Keratinocyte (primary cell): Measurements from ENCODE around the gene CHD2. TPM values are rescaled to one million over a fixed set of nuclear protein-coding genes. Genes with fewer than 3 reads are reported as not detected.

Experiments used
- DNase-seq: peaks from one replicate; pipeline ENCODE4 v3.0.0-alpha.2; 2011; ENCODE audit warnings: low read depth, missing footprints, low spot score
- FAIRE-seq: peaks from 2 replicates; lab custom pipeline; 2011; peaks lifted over from hg19 to GRCh38; lab: Jason Lieb, UNC
- H2AFZ ChIP-seq: 2 replicates; pipeline ENCODE4 v1.6.0; 2012; ENCODE audit warnings: low read length, control low read depth, inconsistent platforms; ENCODE audit not compliant: control insufficient read depth
- H3K27ac ChIP-seq: 2 replicates; pipeline ENCODE4 v1.5.1; 2011; ENCODE audit warnings: low read length; ENCODE audit not compliant: control insufficient read depth, insufficient read depth
- H3K27me3 ChIP-seq: 3 replicates; pipeline ENCODE4 v1.6.0; 2011; ENCODE audit warnings: low read length; ENCODE audit not compliant: control insufficient read depth, insufficient read depth; ENCODE audit errors: extremely low read depth
- H3K36me3 ChIP-seq, 2 experiments: 2 replicates in 1 of 2; 3 replicates in 1 of 2; pipeline ENCODE4 v1.5.1; 2011; ENCODE audit warnings: low read length in 2 of 2, mild to moderate bottlenecking in 1 of 2; ENCODE audit not compliant: control insufficient read depth in 2 of 2, insufficient read depth in 2 of 2; ENCODE audit errors: extremely low read depth in 1 of 2
- H3K4me1 ChIP-seq: 3 replicates; pipeline ENCODE4 v1.5.1; 2011; ENCODE audit warnings: low read length; ENCODE audit not compliant: control insufficient read depth, insufficient read depth; ENCODE audit errors: extremely low read depth
- H3K4me2 ChIP-seq: 3 replicates; pipeline ENCODE4 v1.6.0; 2011; ENCODE audit warnings: low read depth, low read length; ENCODE audit not compliant: control insufficient read depth, insufficient read depth; ENCODE audit errors: extremely low read depth
- H3K4me3 ChIP-seq, 3 experiments: fragments of 200-600 bp in 1 of 3; sonication (generic) in 1 of 3; 2 replicates in 2 of 3; 3 replicates in 1 of 3; pipeline ENCODE4 v1.5.1; 2011 to 2016; ENCODE audit warnings: low read length in 3 of 3, mild to moderate bottlenecking in 3 of 3, control low read depth in 2 of 3, inconsistent platforms in 1 of 3, low read depth in 1 of 3, mixed read lengths in 1 of 3, mixed run types in 1 of 3, moderate library complexity in 1 of 3; ENCODE audit not compliant: control insufficient read depth in 2 of 3, insufficient read depth in 2 of 3; ENCODE audit errors: extremely low read depth in 1 of 3
- H3K79me2 ChIP-seq: 2 replicates; pipeline ENCODE4 v1.6.0; 2012; ENCODE audit warnings: low read length; ENCODE audit not compliant: control insufficient read depth, insufficient read depth
- H3K9ac ChIP-seq: 3 replicates; pipeline ENCODE4 v1.6.0; 2011; ENCODE audit warnings: low read length; ENCODE audit not compliant: control insufficient read depth, insufficient read depth; ENCODE audit errors: extremely low read depth
- H3K9me1 ChIP-seq: 3 replicates; pipeline ENCODE4 v1.6.0; 2011; ENCODE audit warnings: low read length; ENCODE audit not compliant: control insufficient read depth, insufficient read depth; ENCODE audit errors: extremely low read depth
- H3K9me3 ChIP-seq: 2 replicates; pipeline ENCODE4 v1.5.1; 2012; ENCODE audit warnings: low read depth, low read length; ENCODE audit not compliant: control insufficient read depth
- H4K20me1 ChIP-seq: 3 replicates; pipeline ENCODE4 v1.6.0; 2011; ENCODE audit warnings: low read length; ENCODE audit not compliant: control insufficient read depth, insufficient read depth; ENCODE audit errors: extremely low read depth
- EZH2 ChIP-seq: IDR thresholded peaks from one replicate; pipeline ENCODE4 v1.6.1; 2012; ENCODE audit warnings: inconsistent platforms, mild to moderate bottlenecking, low read length, moderate library complexity
- dilution Hi-C: fragments of 300-500 bp; cut with MboI; formaldehyde crosslinking; loops from one replicate; pipeline ENCODE4 v1.7.0; 2020; ENCODE audit warnings: low sequenced_read_pairs; ENCODE audit not compliant: extremely low pct_ligation_motif_present
- polyA plus RNA-seq, 5 experiments: library from polyadenylated mRNA; depleted of rRNA in 3 of 5; stranded (reverse) in 3 of 5; stranded (forward) in 1 of 5; unstranded in 1 of 5; fragments of >200 nt; gene quantifications; 1 replicate in 1 of 5; 2 replicates in 3 of 5; 3 replicates in 1 of 5; pipeline versions ENCODE4 v1.2.1 to v1.2.3, GENCODE V29; 2011 to 2012; ENCODE audit warnings: missing spikeins in 2 of 5, low read depth in 1 of 5, low replicate concordance in 1 of 5
- TF ChIP-seq, protein P1 (sequence below), 3 experiments: IDR thresholded peaks in 1 of 3; conservative IDR thresholded peaks in 1 of 3; optimal IDR thresholded peaks in 1 of 3; 2 replicates in 2 of 3; 3 replicates in 1 of 3; pipeline versions ENCODE3 to v1.5.1; 2011; ENCODE audit warnings: low read length in 3 of 3, mild to moderate bottlenecking in 3 of 3, moderate library complexity in 2 of 3, control low read depth in 1 of 3, inconsistent platforms in 1 of 3; ENCODE audit not compliant: insufficient read depth in 2 of 3; ENCODE audit errors: extremely low read depth in 1 of 3

The CHD2 gene
- polyA plus RNA-seq, 1 donor (not counting 4 experiments of a cell fraction or from before 2014, with no cell fraction given) = 62.0 TPM

DNA sequence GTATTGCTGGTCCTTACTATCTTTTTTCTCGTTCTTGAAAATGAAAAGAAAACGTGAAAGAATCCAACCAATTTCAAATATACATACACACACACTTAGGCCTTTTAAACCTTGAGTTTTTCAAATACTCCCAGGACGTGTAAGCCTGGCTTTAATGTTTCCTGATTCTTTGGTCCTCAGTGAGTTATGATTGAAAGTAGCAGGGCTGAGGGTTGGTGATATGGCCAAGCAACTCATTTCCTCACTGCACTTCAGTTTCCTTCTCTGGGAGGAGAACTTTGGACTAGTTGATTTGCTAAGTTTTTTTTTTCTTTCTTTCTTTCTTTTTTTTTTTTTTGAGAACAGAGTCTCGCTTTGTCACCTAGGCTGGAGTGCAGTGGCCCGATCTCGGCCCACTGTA is 34.6 kb downstream of the CHD2 start:
- peaks cover 39 to 58% of the 10 kb centered on the region in 2 experiments for H3K36me3 ChIP-seq
- H3K9me3 ChIP-seq = no peaks in the 10 kb centered on the region
- no peak for DNase-seq
- FAIRE-seq = no peak
- no peak overlapping the region for H3K27ac ChIP-seq
- no peak overlapping the region for H3K4me3 ChIP-seq
- peaks cover 9% of the 10 kb centered on the region for H3K4me1 ChIP-seq
- peaks cover 67% of the 10 kb centered on the region for H3K79me2 ChIP-seq
- H3K9ac ChIP-seq = no peak overlapping the region
- no peaks in the 10 kb centered on the region for H3K27me3 ChIP-seq
- dilution Hi-C loops = no loop called here
- H4K20me1 ChIP-seq = peaks cover 10% of the 10 kb centered on the region
- TF ChIP-seq, protein P1, sequence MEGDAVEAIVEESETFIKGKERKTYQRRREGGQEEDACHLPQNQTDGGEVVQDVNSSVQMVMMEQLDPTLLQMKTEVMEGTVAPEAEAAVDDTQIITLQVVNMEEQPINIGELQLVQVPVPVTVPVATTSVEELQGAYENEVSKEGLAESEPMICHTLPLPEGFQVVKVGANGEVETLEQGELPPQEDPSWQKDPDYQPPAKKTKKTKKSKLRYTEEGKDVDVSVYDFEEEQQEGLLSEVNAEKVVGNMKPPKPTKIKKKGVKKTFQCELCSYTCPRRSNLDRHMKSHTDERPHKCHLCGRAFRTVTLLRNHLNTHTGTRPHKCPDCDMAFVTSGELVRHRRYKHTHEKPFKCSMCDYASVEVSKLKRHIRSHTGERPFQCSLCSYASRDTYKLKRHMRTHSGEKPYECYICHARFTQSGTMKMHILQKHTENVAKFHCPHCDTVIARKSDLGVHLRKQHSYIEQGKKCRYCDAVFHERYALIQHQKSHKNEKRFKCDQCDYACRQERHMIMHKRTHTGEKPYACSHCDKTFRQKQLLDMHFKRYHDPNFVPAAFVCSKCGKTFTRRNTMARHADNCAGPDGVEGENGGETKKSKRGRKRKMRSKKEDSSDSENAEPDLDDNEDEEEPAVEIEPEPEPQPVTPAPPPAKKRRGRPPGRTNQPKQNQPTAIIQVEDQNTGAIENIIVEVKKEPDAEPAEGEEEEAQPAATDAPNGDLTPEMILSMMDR (optimal IDR thresholded peaks at IDR 0.05 in 1 of 3, IDR thresholded peaks at IDR 0.05 in 1 of 3, conservative IDR thresholded peaks at IDR 0.05 in 1 of 3; ENCODE audit: extremely low read depth in 1 of 3, insufficient read depth in 2 of 3, low read length in 3 of 3) = no peak
- TF ChIP-seq EZH2 = no peak
- no peak overlapping the region for H2AFZ ChIP-seq
- H3K9me1 ChIP-seq = no peaks in the 10 kb centered on the region
- no peak overlapping the region for H3K4me2 ChIP-seq

DNA sequence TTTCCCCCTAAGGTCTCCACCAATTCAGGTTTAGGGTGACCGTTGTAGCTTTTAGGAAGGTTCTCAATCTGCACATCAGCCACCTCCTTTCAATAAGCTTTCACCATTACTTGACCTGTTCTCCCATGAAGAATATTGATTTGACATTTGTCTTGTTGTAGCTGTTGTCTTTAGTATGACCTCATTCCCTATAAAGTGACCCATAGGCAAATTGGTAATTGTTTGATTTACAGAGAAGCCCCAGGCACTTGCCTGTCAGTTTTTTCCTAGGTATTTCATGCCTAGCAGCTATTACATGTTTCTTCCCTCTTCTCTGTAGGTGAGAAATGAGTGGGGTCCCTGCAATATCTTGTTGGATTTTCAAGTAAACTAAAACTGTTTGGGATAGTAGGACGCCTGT is 36.0 kb downstream of the CHD2 start:
- Histone ChIP-seq H3K27ac (no peak overlapping the region), H2AFZ (no peak overlapping the region), H3K4me3 (no peak overlapping the region), H3K9ac (no peak overlapping the region), H3K9me3 (no peaks in the 10 kb centered on the region), H3K27me3 (no peaks in the 10 kb centered on the region), H4K20me1 (peaks cover 5% of the 10 kb centered on the region), H3K4me1 (no peaks in the 10 kb centered on the region), H3K79me2 (peaks cover 58% of the 10 kb centered on the region), H3K36me3 (peaks cover 35 to 57% of the 10 kb centered on the region in 2 experiments), H3K4me2 (no peak overlapping the region), H3K9me1 (no peaks in the 10 kb centered on the region)
- no peak for FAIRE-seq
- dilution Hi-C loops = no loop called here
- TF ChIP-seq EZH2 = no peak
- TF ChIP-seq, protein P1 (optimal IDR thresholded peaks at IDR 0.05 in 1 of 3, IDR thresholded peaks at IDR 0.05 in 1 of 3, conservative IDR thresholded peaks at IDR 0.05 in 1 of 3; ENCODE audit: extremely low read depth in 1 of 3, insufficient read depth in 2 of 3, low read length in 3 of 3) = no peak
- no peak for DNase-seq
